ENCODE measurements around the gene CCDC73.

CCDC73 gene

DNA sequence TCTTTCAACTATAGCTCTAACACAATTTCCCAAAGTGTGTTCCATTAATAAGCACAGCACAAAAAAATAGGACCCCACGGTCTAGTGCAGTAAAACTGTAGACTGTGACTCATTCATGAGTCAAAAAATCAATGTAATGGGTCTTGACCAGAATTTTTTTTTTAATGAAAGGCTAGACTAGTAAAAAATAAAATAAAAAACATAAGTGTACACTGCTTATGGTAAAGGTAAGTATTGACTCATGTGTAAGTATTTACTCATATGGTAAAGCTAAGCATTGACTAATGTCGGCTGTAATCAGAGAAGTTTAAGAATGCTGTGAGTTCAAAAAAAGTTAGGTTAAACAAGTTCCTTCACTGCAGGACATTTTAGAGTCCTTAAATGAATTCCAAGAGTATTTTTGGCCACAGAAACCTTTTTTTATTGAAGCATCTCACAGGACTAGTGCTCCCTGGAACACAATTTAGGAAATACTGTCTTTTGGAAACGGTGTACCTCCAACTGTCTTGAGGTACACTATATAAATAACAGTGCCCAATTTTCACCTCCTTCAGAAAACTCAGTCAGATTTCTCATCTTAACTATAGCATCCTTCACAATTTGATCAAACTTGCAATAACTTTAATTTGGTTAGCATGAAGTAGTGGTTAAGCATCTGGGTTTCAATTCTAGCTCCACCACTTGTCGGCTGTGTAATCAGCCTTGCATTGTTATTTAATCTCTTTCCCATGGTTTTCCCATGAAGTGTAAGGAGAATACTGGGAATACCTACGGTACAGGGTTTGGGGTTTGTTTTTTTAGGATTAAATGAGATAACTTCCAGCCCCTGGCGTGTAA, 2.1 kb downstream of the CCDC73 start:
- TF ChIP-seq, protein P1, sequence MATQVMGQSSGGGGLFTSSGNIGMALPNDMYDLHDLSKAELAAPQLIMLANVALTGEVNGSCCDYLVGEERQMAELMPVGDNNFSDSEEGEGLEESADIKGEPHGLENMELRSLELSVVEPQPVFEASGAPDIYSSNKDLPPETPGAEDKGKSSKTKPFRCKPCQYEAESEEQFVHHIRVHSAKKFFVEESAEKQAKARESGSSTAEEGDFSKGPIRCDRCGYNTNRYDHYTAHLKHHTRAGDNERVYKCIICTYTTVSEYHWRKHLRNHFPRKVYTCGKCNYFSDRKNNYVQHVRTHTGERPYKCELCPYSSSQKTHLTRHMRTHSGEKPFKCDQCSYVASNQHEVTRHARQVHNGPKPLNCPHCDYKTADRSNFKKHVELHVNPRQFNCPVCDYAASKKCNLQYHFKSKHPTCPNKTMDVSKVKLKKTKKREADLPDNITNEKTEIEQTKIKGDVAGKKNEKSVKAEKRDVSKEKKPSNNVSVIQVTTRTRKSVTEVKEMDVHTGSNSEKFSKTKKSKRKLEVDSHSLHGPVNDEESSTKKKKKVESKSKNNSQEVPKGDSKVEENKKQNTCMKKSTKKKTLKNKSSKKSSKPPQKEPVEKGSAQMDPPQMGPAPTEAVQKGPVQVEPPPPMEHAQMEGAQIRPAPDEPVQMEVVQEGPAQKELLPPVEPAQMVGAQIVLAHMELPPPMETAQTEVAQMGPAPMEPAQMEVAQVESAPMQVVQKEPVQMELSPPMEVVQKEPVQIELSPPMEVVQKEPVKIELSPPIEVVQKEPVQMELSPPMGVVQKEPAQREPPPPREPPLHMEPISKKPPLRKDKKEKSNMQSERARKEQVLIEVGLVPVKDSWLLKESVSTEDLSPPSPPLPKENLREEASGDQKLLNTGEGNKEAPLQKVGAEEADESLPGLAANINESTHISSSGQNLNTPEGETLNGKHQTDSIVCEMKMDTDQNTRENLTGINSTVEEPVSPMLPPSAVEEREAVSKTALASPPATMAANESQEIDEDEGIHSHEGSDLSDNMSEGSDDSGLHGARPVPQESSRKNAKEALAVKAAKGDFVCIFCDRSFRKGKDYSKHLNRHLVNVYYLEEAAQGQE (IDR thresholded peaks at IDR 0.05; ENCODE audit: insufficient read depth in 1 of 2, low read depth in 2 of 2, low read length in 2 of 2) = no peak

DNA sequence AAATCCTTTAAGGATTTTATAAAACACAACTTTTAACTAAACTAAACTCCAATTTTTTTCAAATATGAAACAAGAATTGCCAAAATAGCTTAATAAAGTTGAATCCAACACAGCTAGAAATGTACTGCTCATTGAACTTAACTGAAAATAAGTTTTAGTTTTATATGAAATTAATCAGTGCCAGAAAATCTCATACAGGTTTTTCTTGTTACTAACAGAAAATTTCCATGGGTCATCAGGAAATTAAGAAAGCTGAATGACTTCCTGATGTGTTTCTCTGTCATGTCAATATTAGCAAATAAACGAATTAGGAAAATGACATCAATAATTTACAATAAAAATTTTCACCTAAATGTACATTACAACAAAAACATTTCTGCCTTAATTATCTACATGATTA, 3.5 kb downstream of the CCDC73 start:
- TF ChIP-seq FOXP2 (optimal IDR thresholded peaks at IDR 0.05; ENCODE audit: borderline replicate concordance, extremely low read depth, extremely low read length, insufficient read depth) (no peak), SIN3A (IDR thresholded peaks at IDR 0.05; ENCODE audit: borderline replicate concordance, insufficient read depth, low read length) (no peak), POLR2AphosphoS5 (IDR thresholded peaks at IDR 0.05; ENCODE audit: low read depth, low read length) (no peak), TAF1 (IDR thresholded peaks at IDR 0.05; ENCODE audit: borderline replicate concordance, insufficient read depth, low read length) (no peak)
- TF ChIP-seq, protein P1 (IDR thresholded peaks at IDR 0.05; ENCODE audit: insufficient read depth in 1 of 2, low read depth in 2 of 2, low read length in 2 of 2) = no peak

DNA sequence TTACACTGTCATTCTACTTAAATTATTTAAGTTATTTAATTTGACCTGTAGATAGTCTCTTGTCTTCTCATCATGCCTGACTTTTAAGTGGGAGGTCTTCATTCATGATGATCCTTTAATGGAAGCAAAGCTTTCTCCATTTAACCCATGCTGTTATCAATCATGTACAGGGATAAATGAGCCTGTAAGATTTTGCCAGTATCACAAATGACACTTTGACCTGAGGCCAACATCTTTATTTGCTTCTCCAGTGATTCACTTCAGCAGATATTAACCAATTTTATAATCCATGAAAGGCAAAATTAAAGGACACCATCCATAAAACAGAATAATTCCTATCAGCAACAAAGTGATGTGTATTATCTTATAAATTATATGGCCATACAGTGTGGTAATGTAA, 7.7 kb downstream of the CCDC73 start:
- TF ChIP-seq, protein P1 (IDR thresholded peaks at IDR 0.05; ENCODE audit: insufficient read depth in 1 of 2, low read depth in 2 of 2, low read length in 2 of 2) = no peak
- TF ChIP-seq TAF1 (IDR thresholded peaks at IDR 0.05; ENCODE audit: borderline replicate concordance, insufficient read depth, low read length) (no peak), POLR2AphosphoS5 (IDR thresholded peaks at IDR 0.05; ENCODE audit: low read depth, low read length) (no peak), FOXP2 (optimal IDR thresholded peaks at IDR 0.05; ENCODE audit: borderline replicate concordance, extremely low read depth, extremely low read length, insufficient read depth) (no peak), SIN3A (IDR thresholded peaks at IDR 0.05; ENCODE audit: borderline replicate concordance, insufficient read depth, low read length) (no peak)

DNA sequence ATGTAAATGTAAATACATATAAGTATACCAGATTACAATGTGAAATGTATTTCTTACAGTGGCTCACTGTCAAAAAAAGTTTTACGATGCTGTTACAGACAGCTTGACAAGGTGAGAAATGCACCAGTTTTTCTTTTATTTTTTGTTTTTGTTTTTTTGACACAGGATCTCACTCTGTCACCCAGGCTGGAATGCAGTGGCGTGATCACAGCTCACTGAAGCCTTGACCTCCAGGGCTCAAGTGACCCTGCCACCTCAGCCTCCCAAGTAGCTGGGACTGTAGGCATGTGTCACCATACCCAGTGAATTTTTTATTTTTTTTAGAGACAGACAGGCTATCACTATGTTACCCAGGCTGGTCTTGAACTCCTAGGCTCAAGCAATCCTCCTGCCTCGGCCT, 9.2 kb downstream of the CCDC73 start:
- TF ChIP-seq POLR2AphosphoS5 (IDR thresholded peaks at IDR 0.05; ENCODE audit: low read depth, low read length) = no peak
- TF ChIP-seq, protein P1 (IDR thresholded peaks at IDR 0.05; ENCODE audit: insufficient read depth in 1 of 2, low read depth in 2 of 2, low read length in 2 of 2) = no peak
- no peak for TF ChIP-seq SIN3A (IDR thresholded peaks at IDR 0.05; ENCODE audit: borderline replicate concordance, insufficient read depth, low read length)
- no peak for TF ChIP-seq FOXP2 (optimal IDR thresholded peaks at IDR 0.05; ENCODE audit: borderline replicate concordance, extremely low read depth, extremely low read length, insufficient read depth)
- no peak for TF ChIP-seq TAF1 (IDR thresholded peaks at IDR 0.05; ENCODE audit: borderline replicate concordance, insufficient read depth, low read length)

DNA sequence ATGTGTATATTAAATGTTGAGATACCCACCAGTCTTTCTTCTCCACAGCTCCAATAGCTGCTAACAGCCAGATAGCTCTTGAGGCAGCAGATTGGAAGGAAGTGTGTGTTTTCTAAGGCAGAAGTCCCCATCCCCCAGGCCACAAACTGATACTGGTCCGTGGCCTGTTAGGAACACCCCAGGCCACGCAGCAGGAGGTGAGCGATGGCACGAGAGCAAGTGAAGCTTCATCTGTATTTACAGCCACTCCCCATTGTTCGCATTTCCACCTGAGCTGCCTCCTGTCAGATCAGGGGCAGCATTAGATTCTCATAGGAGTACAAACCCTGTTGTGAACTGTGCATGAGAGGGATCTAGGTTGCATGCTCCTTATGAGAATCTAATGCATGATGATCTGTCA, 12.7 kb downstream of the CCDC73 start:
- TF ChIP-seq SIN3A (IDR thresholded peaks at IDR 0.05; ENCODE audit: borderline replicate concordance, insufficient read depth, low read length) (no peak), TAF1 (IDR thresholded peaks at IDR 0.05; ENCODE audit: borderline replicate concordance, insufficient read depth, low read length) (no peak), FOXP2 (optimal IDR thresholded peaks at IDR 0.05; ENCODE audit: borderline replicate concordance, extremely low read depth, extremely low read length, insufficient read depth) (no peak), POLR2AphosphoS5 (IDR thresholded peaks at IDR 0.05; ENCODE audit: low read depth, low read length) (no peak)
- TF ChIP-seq, protein P1 (IDR thresholded peaks at IDR 0.05; ENCODE audit: insufficient read depth in 1 of 2, low read depth in 2 of 2, low read length in 2 of 2) = no peak

Measured in PFSK-1 (cell line).